Measurements from ENCODE around the gene NT5DC1. TPM values are rescaled to one million over a fixed set of nuclear protein-coding genes. Genes with fewer than 3 reads are reported as not detected.

NT5DC1 gene
- polyA plus RNA-seq, 3 donors: 18.2 to 39.0 (median 28.3) TPM

- Mint-ChIP-seq H3K4me3 (no peak overlapping the region), H3K4me1 (peaks cover 12% of the 10 kb centered on the region), H3K27me3 (ENCODE audit: low read depth in 3 of 3) (no peaks in the 10 kb centered on the region), H3K36me3 (peaks cover 0 to 1% of the 10 kb centered on the region in 2 donors), H3K27ac (no peak overlapping the region), H3K9me3 (no peaks in the 10 kb centered on the region)
- no CpG with 5 or more reads among the region's 4 CpGs for WGBS (ENCODE audit: insufficient coverage)
- Histone ChIP-seq H3K79me2 (ENCODE audit: insufficient read depth, low read length) (no peaks in the 10 kb centered on the region), H3K9ac (ENCODE audit: insufficient read depth, low read length, poor library complexity, severe bottlenecking) (no peak overlapping the region), H4K20me1 (ENCODE audit: insufficient read depth, low read length) (no peaks in the 10 kb centered on the region), H3K36me3 (replicated peaks in 1 of 2; ENCODE audit: control insufficient read depth in 1 of 2, insufficient read depth in 2 of 2, low read length in 2 of 2) (no peaks in the 10 kb centered on the region), H2AFZ (ENCODE audit: insufficient read depth, low read depth, low read length, poor library complexity, severe bottlenecking) (no peak overlapping the region), H3K27ac (ENCODE audit: low read depth in 1 of 2, low read length in 2 of 2) (no peak overlapping the region), H3K4me3 (replicated peaks in 1 of 3; ENCODE audit: low read depth in 2 of 3, low read length in 3 of 3) (no peak overlapping the region), H3K9me3 (replicated peaks in 1 of 2; ENCODE audit: control insufficient read depth in 1 of 2, insufficient read depth in 1 of 2, low read length in 2 of 2) (no peaks in the 10 kb centered on the region), H3K4me1 (ENCODE audit: control insufficient read depth in 1 of 2, insufficient read depth in 2 of 2, low read length in 2 of 2) (no peaks in the 10 kb centered on the region), H3K4me2 (replicated peaks; ENCODE audit: extremely low read depth, low read length, poor library complexity, severe bottlenecking) (no peak overlapping the region), H3K27me3 (ENCODE audit: control insufficient read depth in 2 of 2, insufficient read depth in 2 of 2, low read length in 2 of 2) (no peaks in the 10 kb centered on the region)
- intact Hi-C loops (cut with micrococcal nuclease): no loop called here
- TF ChIP-seq CTCF (IDR thresholded peaks at IDR 0.05): no peak
- no peak for DNase-seq
Observed at GRCh38 chr6:116208056-116208785, 107.6 kb downstream of the NT5DC1 start.

GRCh38 chr6:116210316-116210715, 109.7 kb downstream of the NT5DC1 start:
- Histone ChIP-seq H3K36me3 (replicated peaks in 1 of 2; ENCODE audit: control insufficient read depth in 1 of 2, insufficient read depth in 2 of 2, low read length in 2 of 2) (no peaks in the 10 kb centered on the region), H3K9ac (ENCODE audit: insufficient read depth, low read length, poor library complexity, severe bottlenecking) (no peak overlapping the region), H3K79me2 (ENCODE audit: insufficient read depth, low read length) (no peaks in the 10 kb centered on the region), H4K20me1 (ENCODE audit: insufficient read depth, low read length) (no peaks in the 10 kb centered on the region), H3K4me1 (ENCODE audit: control insufficient read depth in 1 of 2, insufficient read depth in 2 of 2, low read length in 2 of 2) (no peaks in the 10 kb centered on the region), H3K27ac (ENCODE audit: low read depth in 1 of 2, low read length in 2 of 2) (no peak overlapping the region), H2AFZ (ENCODE audit: insufficient read depth, low read depth, low read length, poor library complexity, severe bottlenecking) (no peak overlapping the region), H3K4me2 (replicated peaks; ENCODE audit: extremely low read depth, low read length, poor library complexity, severe bottlenecking) (no peak overlapping the region), H3K27me3 (ENCODE audit: control insufficient read depth in 2 of 2, insufficient read depth in 2 of 2, low read length in 2 of 2) (no peaks in the 10 kb centered on the region), H3K4me3 (replicated peaks in 1 of 3; ENCODE audit: low read depth in 2 of 3, low read length in 3 of 3) (no peak overlapping the region), H3K9me3 (replicated peaks in 1 of 2; ENCODE audit: control insufficient read depth in 1 of 2, insufficient read depth in 1 of 2, low read length in 2 of 2) (no peaks in the 10 kb centered on the region)
- Mint-ChIP-seq H3K4me1 (peaks cover 7% of the 10 kb centered on the region), H3K4me3 (no peak overlapping the region), H3K9me3 (no peaks in the 10 kb centered on the region), H3K36me3 (peaks cover 0 to 1% of the 10 kb centered on the region in 2 donors), H3K27ac (no peak overlapping the region), H3K27me3 (ENCODE audit: low read depth in 3 of 3) (no peaks in the 10 kb centered on the region)
- TF ChIP-seq CTCF (IDR thresholded peaks at IDR 0.05): no peak
- no peak for DNase-seq
- intact Hi-C loops (cut with micrococcal nuclease): no loop called here
- 100% methylated on average over 3 of the region's 5 CpGs for WGBS (ENCODE audit: insufficient coverage)
